HG02884 (cell line): ENCODE data around the gene MSN.
"Not testable (repeated sequence)": the region's sequence is repeated elsewhere in the genome, so short reads cannot be mapped to it uniquely, and the experiment has no call there.

ENCODE experiments used
- ATAC-seq: cut with Tn5 transposase; IDR thresholded peaks from one replicate; pipeline ENCODE4 v1.9.1; 2021; ENCODE audit warnings: mild to moderate bottlenecking, moderate library complexity; ENCODE audit not compliant: unreplicated experiment

MSN gene

DNA sequence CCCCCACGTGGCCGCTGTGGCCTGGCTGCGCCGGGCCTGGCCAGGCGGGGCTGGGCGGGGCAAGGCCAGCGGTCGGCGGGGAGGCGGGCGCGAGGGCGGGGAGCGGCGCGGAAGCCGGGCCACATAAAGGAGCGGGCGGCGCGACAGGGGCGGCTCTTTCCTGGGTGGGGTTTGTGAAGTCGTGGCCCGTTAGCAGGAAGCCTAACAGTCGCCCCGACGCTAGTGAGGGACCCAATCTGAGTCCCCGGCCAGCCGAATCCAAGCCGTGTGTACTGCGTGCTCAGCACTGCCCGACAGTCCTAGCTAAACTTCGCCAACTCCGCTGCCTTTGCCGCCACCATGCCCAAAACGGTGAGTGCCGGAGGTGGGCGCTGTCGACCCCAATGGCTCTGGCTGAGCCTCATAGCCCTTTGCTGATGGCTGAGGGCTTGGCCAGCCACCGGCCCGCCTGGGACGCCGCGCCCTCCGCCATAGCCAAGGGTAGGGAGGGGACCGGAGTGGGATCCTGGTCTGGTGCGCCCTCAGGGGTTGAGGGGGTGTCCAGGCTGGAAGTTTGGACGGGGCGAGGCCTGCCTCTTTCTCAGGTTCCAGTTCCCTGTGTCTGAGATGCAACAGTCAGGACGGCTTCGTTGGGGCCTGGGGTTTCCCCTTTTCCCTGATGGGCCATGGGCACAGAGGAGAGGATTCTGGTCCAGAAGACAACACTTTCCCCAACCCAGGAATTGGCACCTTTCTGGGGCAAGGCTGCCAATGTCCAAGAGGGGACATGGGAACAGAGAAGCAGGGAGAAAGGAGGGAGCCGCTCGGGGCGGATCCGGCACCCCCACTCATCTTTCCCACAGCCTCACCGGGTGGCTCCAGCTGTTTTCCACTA, at the start of gene MSN:
Gene MSN, plus strand, starts transcription at position 152 of the 874 bp plus-strand sequence. Its CDS starts 188 bp downstream, at position 340.
- peak; percentile 78 for ATAC-seq

- not testable (repeated sequence) for ATAC-seq
These were observed 47.3 kb upstream of the MSN start for GRCh38 chrX:65620096-65620705.

- ATAC-seq = no peak
These were observed 36.7 kb upstream of the MSN start for GRCh38 chrX:65630771-65631170.

DNA sequence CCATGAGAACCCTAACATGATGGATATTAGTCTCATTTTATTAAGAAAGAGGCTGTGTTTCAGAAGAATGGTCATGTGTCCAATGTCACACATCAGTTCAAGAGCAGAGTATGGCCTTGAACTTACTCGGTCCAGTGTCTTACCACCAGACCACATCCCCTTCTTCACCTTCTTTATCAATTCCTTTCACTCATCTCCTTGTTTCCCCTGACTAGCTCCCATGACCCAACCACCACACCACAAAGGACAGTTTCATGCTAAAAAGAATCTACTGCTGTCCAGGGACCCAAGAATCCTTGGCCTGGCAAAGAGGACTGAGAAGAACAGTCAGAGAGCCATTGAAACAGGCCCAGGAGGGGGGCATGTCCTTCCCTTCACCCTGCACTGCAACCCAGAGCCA, 33.6 kb upstream of the MSN start:
- ATAC-seq = no peak

DNA sequence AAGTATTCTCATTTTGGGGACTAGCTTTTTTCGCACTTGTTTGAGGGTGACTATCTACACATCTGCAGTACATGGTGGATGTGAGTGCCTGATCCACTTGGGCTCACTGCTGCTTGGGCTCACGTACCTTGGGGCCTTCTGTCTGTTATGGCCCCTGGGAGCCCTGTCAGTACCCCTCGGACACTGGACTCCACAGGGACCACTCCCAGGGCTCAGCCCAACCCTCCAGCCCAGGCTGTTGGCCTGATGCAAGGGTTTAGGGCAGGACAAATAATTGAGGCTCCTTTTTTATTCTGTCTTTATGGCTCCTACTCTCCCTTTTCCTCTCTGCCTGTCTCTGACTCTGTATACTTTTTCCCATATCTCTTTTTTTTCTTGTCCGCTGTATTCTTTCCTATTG, 32.7 kb upstream of the MSN start:
- ATAC-seq = no peak

DNA sequence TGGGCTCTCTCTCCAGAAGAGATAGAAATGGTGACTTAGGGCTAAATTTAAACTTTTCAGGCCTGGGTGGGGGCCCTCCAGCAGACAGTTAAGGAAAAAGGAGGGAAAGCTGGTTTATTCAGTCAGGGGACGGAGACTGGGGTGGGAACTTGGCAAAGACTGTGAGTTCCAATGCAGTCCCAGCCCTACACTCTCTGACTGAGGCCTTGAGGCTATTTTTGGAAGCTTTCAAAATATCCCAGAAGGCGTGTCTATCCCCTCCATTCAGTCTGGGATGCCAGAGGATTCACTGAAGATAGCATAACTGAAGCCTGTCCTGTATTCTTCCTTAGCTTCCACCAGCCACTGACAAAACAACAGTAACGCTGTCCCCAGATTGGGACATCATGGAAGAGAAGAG, 32.1 kb upstream of the MSN start:
- ATAC-seq = no peak

GRCh38 chrX:65635822-65636221, 31.6 kb upstream of the MSN start:
- ATAC-seq = no peak

- ATAC-seq = not testable (repeated sequence)
These were observed 31.2 kb upstream of the MSN start for GRCh38 chrX:65636261-65636660.

DNA sequence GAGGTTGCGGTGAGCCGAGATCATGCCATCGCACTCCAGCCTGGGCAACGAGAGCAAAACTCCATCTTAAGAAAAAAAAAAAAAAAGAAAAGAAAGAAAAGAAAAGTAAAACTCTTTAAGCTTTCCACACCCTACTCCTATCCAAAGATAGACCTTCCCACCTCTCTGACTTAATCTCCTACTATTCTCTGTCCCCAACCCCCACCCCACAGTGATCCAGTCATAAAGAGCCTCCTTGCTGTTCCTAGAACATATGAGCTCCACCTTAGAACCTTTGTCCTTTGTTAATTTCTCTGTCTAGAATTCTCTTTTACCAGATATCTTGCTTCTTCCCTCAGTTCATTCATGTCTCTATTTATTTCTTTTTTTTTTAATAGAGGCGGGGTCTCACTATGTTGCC, 30.1 kb upstream of the MSN start:
- no peak for ATAC-seq

DNA sequence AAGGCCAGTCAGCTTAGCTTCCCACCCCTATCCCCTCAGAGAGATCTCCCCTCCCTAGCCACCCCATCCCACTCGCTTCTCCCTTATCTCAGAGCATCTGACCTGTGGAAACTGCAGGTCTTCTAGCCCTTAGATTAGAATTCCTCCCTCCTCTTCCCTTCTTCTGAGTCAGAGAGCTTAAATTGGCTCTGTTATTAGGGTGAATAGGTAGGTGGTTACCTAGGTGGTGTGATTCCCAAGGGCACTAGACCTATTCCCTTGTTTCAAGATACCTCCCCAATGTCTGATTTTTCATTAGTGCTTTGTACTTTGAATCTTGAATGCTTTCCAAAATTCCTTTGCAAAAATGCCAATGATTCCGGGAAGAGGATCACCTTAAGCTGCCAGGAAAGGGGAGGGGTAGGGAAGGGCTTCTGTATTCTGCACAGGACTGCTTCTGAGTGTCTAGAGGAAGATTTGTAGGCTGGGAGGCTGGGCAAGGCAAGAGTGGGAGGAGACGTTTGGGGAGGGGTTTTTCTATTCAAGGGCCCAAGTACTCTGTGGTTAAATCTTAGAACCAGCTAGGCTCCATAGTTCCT, 24.5 kb upstream of the MSN start:
- ATAC-seq = no peak

DNA sequence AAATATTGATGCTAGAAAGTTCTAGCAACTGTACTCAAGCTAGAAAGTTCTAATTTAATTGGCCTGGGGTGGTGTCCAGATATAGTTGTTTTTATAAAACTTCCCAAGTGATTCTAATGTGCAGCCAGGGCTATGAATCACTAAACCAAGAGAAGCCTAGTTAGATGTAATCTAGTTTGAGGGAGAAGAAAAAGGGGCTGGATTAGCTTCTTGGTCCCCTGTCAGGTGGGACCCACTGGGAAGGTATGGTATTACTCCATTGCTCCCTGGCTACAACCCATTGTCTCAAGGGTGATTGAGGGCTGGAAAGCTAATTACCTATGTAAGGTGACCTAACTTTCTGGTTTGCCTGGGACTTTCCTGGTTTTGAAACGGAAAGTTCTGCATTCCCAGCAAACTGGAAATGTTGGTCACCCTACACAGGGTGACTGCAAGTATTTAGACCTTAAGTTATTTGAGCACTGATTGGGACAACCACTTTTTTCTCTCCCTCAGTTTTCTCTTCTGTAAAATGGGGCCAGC, 23.9 kb upstream of the MSN start:
- no peak for ATAC-seq

- ATAC-seq = no peak
These were observed 22.7 kb upstream of the MSN start for GRCh38 chrX:65644621-65645289.

- no peak for ATAC-seq
These were observed 19.7 kb upstream of the MSN start for GRCh38 chrX:65647801-65648200.

DNA sequence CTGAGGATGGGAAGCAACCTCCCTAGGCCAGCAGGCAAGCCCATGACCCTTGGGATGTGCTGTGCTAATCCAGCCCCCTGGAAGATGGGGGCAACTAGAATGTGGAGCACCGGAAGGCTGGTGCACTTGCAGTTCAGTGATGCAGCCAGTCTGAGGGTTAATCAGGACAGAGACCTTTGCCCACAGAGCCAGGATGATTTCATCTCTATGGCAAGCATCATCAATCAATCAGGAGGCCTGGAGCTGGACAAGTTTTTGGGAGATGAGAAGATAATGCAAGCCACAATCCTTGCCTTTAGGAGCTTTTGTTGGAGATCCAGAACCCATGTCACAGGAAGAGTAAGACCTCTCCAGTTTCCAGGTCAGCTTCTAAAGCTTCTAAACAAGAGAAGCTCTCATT, 15.4 kb upstream of the MSN start:
- ATAC-seq = no peak

DNA sequence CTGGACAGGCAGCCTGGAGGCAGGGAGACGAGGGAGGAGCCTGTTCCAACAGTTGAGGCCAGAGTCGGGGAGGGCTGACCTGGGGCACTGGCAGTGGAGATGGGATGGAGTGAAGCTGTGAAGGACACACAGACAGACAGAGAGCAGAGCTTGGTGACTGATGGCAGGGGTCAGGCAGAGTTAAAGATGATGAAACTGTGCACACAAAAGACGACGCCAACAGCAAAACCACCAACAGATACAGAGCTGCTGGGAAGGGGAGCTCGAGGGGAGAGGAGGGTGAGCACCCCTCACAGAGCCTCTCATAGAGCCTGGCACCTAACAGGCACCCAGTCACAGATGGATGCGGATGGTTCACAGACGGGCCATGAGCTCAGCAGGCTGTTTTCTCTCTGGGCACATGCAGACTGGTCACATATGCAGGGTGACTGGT, 10.4 kb upstream of the MSN start:
- not testable (repeated sequence) for ATAC-seq

GRCh38 chrX:65657659-65658058, 9.8 kb upstream of the MSN start:
- no peak for ATAC-seq

DNA sequence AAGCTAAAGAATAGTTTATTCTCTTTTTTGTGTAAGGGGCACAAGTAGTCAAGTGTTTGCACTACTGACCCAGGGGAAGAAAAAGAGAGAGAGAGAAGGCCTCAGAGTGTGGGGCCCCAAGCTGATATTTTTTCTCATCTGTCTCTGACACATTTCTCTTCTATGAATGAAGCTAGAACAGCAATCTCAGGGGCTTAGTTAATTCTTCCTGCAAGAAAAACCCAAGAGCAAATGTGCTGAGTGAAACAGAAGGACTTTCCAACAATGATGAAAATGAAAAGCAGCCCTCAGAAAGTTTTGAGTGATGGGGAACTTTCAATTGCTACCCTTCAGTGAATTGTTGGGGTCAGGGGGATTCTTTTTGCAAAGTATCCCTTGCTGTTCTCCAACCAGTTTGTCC, 9.2 kb upstream of the MSN start:
- ATAC-seq = no peak

- peak; percentile 20 for ATAC-seq
These were observed 324 bp upstream of the MSN start for GRCh38 chrX:65667157-65667502.

DNA sequence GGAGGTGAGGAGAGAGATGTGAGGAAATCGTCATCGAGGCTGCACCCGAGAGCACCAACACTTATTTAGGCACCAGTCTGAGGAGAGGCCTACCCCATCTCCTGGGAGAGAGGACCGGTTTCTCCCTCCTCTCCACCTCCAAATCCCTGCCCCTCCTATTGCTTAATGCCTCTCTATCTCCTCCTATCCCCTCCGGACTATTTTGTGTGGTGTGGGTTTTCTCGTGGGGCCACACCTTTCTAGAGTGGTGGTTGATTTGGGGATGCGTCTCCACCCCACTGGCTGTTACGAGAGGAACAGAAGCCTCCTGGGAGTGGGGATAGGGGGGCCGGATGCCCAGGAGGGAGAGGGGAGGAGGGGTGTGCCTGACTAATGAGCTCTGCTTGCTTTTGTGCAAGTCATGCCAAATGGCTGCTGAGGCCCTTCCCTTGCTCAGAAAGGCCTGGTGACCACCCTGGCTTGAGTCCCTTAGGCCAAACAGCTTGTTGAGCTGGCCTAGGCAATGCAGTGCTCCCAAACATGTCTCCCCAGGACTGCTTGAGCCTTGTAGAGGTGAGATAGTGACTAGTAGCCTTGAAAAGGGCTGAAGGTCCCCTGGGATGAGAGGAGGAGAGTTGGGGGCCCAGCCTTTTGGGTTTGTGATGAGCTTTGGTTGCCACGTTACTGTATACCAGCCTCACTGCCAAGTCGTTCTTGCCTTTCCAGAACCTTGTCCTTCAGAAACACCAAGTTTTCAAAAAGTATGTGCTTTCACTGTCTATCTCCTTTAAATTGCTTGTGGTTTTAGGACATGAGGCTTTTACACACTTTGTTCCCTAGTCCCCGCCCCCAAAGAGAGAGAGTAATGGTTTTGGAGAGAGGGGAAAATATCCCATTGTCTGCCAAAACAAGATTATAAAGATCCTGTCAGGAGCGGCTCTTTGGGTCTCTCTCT, 1.2 kb downstream of the MSN start:
- ATAC-seq = no peak

GRCh38 chrX:65671286-65671685, 3.8 kb downstream of the MSN start:
- ATAC-seq = no peak
